GM21737 (cell line): ENCODE results near the gene HTR3B.

Experiments used
- ATAC-seq: cut with Tn5 transposase; IDR thresholded peaks from one replicate; pipeline ENCODE4 v1.9.1; 2021; ENCODE audit warnings: mild to moderate bottlenecking, moderate library complexity; ENCODE audit not compliant: unreplicated experiment

Gene HTR3B

DNA sequence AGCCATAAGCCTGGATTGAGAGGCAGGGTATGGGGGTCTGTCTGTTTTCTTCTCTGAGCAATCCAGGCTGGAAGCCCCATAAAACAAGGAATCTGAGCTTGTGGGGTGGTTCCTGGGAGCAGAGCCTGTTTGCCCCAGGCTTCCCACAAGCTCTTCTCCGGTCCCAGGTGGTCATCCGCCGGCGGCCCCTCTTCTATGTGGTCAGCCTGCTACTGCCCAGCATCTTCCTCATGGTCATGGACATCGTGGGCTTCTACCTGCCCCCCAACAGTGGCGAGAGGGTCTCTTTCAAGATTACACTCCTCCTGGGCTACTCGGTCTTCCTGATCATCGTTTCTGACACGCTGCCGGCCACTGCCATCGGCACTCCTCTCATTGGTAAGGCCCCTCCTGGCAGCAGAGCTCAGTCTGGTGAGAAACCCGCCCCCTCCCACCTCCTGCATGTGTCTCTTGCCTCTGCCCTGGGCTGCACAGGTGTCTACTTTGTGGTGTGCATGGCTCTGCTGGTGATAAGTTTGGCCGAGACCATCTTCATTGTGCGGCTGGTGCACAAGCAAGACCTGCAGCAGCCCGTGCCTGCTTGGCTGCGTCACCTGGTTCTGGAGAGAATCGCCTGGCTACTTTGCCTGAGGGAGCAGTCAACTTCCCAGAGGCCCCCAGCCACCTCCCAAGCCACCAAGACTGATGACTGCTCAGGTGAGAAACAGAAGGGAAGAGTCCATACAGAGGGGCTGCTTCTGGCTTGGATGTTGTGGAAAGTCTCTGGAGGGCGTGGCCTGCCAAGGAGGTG, 82.0 kb downstream of the HTR3B start:
- ATAC-seq, result no peak

DNA sequence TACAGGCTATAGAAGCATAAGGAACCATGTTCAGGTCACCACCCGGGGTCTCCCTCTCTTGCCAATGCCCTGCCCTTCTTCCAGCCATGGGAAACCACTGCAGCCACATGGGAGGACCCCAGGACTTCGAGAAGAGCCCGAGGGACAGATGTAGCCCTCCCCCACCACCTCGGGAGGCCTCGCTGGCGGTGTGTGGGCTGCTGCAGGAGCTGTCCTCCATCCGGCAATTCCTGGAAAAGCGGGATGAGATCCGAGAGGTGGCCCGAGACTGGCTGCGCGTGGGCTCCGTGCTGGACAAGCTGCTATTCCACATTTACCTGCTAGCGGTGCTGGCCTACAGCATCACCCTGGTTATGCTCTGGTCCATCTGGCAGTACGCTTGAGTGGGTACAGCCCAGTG, 84.8 kb downstream of the HTR3B start:
- ATAC-seq, result no peak

DNA sequence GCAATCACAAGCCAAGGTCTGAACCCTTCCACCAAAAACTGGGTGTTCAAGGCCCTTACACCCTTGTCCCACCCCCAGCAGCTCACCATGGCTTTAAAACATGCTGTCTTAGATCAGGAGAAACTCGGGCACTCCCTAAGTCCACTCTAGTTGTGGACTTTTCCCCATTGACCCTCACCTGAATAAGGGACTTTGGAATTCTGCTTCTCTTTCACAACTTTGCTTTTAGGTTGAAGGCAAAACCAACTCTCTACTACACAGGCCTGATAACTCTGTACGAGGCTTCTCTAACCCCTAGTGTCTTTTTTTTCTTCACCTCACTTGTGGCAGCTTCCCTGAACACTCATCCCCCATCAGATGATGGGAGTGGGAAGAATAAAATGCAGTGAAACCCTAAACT, 85.3 kb downstream of the HTR3B start:
- ATAC-seq, result no peak

DNA sequence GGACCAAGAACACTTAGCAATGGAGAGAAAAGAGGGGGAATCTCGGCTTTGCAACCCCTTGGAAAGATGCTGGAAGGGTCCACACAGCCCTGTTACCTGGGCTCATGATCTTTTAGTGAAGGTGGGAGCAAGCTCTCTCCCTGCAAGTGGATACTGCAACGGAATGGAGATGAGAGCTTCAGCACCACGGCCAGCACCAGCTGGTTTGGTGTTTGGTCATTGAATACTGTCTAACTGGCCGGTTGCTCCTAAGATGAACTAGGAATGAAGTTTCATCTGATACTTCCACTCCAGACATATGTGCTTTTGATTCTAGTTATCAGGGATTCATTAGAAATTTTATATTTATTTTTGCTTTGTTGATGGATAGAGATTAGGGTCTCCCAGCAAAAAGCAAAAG, 86.6 kb downstream of the HTR3B start:
- ATAC-seq, result no peak

DNA sequence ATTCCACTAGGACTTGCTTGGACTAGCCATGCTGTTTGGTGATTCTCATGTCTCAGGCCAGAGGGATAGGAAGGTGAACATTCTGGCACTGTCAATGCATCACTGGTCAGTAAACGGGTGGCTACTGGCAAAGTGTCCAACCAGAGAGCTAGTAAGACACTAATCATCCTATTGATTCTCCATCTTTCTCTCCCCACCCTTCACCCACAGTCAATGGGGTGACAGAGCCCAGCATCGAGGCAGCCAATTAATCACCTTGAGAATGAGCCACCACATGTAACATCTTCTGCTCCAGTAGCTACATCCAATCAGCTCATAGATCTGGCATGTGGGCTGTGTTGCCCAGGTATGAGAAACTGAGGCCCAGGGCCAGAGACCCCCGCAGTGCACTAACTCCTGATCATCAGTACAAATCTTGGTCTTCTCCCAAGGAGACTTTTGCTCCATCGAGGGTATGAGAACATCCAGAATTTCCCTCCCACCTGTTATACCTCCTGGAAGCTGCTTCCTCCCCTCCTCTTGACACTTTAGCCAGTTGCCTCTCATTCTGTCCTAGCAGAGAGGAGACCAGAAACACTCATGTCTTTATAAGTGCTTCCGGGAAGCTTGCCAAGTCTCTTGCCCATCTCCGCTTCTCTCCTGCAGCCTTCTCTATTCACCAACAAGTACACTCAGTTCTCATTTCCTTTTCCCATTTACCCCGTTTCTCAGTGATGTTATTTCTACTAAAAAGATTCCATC, 87.3 kb downstream of the HTR3B start:
- ATAC-seq, result no peak

DNA sequence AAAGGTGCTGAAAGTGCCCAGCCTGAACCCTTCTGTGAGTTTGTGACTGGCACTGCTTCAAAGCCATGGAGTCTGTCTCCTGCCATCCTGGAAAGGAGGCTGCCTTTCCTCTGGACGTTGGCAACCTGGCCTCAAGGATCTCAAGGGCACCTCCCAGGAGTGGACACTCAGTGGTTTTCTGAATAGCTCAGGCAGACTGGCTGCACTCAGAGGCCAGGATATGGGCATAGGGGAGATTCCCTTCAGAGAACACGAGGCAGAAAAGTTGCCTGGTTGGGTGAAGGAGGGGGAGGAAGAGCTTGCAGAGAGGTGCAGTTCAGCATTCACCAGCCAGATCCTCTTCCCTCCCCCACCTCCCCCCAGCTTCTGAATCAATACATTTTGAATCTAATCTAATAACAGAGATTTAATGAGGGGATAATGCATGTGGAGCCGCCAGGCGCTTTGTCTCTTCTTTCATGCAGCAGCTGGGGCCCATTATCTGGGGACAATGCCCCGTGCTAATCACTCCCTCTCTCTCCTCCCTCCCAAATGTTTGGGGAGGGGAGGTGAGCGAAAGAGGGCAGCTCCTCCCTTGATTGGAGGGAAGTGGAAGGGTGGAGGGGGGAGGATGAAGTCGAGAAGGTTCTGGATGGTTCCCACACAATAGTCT, 88.0 kb downstream of the HTR3B start:
- ATAC-seq, result no peak

DNA sequence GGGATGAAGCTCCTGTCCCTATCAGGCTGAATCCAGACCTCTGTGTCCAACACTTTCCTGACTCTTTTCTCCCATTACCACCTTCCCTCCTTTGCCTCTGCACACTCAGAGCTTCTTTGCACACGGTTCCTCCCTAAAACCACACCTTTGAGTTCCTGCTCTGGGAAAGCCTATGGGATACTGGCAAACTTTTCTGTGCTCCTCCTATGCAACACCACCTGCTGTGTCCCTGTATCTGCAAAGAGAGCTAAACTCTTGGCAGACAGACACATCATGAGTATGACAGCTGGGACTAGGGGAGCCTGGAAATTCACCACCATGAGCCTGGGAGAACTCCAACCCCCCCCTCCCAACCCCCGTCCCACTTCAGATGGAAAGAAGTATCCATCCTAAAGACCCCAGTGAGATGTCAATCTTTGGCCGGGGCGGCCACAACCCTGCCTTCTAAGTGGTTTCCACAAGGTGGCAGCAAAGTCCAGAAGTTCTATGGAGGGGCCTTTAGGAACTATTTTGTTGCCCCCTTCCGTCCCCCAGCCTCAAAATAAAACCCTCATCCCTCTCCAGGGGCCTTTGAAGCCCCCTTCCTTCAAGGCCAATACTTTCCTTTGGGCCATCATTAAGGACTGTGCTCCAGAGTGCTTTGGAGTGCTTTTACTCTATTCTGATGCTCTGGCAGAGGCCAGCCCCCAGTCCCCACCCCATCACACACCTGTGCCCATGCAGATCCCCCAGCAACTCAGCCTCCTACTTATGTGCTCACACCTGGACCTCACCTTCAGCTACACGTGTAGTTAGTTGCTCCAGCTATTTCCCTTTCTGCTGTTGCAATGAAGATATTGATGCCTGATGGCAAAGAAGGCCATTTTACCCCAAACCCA, 89.7 kb downstream of the HTR3B start:
- ATAC-seq, result no peak
